ENCODE measurements around the gene BTNL3. TPM values are rescaled to one million over a fixed set of nuclear protein-coding genes. Genes with fewer than 3 reads are reported as not detected.
A peak's percentile ranks its signal among the peaks of the same experiment; 100 is the strongest.

The BTNL3 gene
- total and polyA plus RNA-seq, 9 of the 15 experiments (the other 6 are each of a cell fraction or from before 2014, with no cell fraction given), result 0.03 to 0.44 (median 0.04) TPM; not detected in 4

DNA sequence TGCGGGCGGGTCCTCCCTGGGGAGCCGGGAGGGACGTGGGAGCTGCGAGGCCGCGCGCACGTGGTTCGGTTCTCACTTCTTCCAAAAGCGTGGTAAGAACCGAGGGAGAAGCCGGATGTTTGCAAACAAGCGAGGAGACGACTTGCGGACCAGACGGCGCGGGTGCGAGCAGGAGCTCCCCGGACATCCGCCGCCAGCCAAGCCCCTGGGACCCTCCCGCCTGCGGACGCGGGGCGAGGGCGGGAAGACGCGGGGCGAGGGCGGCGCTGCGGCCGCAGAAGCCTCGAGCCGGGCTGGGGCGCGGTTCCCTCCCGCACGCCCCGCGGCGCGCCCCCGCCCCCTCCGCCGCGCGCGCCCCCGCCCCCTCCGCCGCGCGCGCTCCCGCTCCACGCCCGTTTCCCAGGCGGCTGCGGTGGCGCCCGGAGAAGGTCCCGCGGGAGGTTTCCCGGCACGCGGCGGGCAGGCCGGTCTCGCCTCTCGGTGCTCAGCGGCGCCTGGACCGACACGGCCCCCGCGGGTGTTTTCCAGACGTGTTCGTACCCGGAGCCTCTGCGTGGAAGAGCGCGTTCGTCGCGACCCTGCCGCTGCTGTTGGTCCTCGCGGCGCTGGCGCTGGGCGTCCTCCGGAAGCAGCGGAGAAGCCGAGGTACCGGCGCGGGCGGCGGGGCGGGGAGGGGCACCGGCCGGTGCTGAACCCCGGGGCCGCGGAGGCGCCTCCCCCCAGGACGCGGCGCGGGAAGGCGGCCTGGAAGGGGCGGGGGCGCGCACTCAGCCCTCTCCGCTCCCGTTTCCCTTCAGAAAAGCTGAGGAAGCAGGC lies 64.2 kb downstream of the BTNL3 start (continued):
- TF ChIP-seq, protein P1, sequence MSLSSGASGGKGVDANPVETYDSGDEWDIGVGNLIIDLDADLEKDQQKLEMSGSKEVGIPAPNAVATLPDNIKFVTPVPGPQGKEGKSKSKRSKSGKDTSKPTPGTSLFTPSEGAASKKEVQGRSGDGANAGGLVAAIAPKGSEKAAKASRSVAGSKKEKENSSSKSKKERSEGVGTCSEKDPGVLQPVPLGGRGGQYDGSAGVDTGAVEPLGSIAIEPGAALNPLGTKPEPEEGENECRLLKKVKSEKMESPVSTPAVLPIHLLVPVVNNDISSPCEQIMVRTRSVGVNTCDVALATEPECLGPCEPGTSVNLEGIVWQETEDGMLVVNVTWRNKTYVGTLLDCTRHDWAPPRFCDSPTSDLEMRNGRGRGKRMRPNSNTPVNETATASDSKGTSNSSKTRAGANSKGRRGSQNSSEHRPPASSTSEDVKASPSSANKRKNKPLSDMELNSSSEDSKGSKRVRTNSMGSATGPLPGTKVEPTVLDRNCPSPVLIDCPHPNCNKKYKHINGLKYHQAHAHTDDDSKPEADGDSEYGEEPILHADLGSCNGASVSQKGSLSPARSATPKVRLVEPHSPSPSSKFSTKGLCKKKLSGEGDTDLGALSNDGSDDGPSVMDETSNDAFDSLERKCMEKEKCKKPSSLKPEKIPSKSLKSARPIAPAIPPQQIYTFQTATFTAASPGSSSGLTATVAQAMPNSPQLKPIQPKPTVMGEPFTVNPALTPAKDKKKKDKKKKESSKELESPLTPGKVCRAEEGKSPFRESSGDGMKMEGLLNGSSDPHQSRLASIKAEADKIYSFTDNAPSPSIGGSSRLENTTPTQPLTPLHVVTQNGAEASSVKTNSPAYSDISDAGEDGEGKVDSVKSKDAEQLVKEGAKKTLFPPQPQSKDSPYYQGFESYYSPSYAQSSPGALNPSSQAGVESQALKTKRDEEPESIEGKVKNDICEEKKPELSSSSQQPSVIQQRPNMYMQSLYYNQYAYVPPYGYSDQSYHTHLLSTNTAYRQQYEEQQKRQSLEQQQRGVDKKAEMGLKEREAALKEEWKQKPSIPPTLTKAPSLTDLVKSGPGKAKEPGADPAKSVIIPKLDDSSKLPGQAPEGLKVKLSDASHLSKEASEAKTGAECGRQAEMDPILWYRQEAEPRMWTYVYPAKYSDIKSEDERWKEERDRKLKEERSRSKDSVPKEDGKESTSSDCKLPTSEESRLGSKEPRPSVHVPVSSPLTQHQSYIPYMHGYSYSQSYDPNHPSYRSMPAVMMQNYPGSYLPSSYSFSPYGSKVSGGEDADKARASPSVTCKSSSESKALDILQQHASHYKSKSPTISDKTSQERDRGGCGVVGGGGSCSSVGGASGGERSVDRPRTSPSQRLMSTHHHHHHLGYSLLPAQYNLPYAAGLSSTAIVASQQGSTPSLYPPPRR (CRISPR knock-in tag; IDR thresholded peaks at IDR 0.05; ENCODE audit: borderline replicate concordance), result peak; percentile 61; the same call in 1 of the 2 replicates
- TF ChIP-seq ARHGAP35 (IDR thresholded peaks at IDR 0.05; ENCODE audit: partially characterized antibody), result no peak
- TF ChIP-seq ZNF263 (CRISPR knock-in tag; IDR thresholded peaks at IDR 0.05; ENCODE audit: borderline replicate concordance), result peak; percentile 89
- TF ChIP-seq ZBTB7A (IDR thresholded peaks at IDR 0.05; ENCODE audit: borderline replicate concordance, control insufficient read depth, low read depth, low read length), result peak; percentile 93; the same call in 1 of the 2 replicates
- TF ChIP-seq SRSF1 (IDR thresholded peaks at IDR 0.05; ENCODE audit: low read depth, low read length), result no peak
